ENCODE data around the gene CHN2.

CHN2 gene

DNA sequence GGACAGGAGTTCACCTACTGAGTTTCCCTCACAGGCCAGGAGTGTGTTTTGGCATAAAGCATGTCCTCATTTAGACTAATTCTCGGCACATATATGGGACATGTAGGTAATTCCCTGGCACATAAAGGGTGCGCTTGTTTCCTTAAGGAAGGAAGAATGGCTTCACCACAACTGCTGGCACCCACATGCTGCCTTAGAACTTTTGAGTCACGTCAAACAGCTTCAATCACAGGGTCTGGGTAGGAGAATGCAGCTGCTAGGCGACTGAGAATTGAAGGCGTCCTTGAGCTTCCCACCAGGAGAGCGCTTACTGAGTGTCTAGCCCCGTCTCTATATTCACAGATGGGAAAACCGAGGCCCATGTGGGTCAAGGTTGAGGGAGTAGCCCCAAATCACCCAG lies 146.1 kb downstream of the CHN2 start:
- DNase-seq = no peak

DNA sequence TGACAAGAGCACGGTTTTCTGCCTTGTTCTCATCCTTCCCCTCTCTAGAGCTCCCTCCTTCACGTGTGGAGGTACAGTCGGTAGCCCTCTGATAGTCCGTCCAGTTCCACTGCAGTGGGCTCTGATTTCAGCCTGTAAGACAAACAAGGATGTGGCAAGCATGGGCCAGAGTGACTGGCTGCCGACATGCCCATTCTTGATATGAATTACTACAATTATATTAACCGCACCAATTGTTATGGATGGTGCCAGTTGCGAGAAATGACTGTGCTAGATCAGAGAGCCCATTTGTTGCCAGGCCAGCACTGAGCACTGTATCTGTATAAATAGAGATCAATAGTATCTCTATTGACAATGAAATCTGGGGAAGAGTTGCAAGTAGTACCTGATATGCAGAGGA lies 146.6 kb downstream of the CHN2 start:
- no peak for DNase-seq

DNA sequence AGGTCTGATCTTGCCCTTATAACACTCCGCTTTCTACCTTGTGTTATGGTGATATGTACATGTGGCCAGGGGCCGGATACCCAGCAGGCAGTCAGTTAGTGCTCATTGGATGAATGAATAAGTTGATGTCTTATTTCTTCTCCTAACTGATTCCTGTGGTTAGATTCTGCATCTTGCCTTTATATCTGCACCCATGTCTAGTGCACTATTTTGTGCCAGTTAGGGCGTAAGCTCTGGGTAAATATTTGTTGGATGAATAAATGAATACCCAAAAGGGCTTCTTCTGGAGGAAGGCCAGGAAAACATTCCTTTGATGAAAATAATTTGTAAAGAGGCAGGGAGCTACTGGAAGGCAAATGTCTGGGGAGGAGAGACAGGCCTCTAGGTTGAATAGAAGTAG lies 148.2 kb downstream of the CHN2 start:
- DNase-seq = no peak

DNA sequence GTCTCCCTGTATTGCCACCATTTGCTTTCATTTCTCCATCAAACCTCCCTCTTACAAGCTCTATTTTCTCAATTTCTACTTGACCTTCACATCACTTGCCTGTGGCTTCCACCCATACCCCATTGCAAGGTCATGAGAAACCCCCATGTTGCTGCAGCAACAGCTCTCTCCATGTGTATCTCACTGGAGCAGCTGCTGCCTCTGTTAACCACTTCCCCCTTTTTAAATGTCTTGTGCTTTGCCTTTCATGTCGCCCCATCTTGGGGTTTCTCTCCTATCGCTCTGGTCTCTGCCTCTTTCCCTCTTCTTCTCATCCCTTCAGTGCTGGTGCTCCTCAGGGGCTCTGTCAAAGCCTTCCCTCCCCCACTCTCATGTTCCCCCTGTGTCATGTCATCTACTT lies 148.8 kb downstream of the CHN2 start:
- no peak for DNase-seq

DNA sequence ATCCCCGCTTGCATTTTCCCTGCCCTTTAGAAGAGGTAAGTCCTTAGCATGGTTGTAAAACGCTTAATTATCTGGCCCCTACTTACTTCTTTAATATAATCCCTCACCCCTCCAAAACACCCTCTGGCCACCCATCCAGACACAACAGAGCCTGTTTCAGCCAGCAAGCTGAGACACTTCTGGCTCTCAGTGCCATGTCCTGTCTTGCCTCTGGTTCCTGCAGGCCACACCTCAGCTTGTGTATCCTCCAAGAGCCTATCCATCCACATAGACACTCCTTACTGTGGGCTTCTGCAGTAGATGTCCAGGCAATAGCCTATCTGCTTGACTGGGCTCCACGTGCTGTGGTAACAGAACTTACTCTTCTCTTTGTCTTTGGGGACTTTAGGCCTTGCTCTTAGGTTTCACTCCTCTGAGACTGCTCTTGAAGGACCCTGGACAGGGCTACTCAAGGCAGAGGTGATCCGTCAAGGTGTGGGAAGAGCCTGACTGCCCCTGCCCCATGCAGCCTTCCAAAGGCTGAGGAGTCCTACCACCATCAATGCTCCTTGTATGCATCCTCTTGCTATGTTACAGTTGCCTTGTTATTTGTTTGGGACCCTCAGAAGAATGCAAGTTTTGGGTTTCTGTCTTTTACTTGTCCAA lies 149.9 kb downstream of the CHN2 start:
- DNase-seq = no peak

DNA sequence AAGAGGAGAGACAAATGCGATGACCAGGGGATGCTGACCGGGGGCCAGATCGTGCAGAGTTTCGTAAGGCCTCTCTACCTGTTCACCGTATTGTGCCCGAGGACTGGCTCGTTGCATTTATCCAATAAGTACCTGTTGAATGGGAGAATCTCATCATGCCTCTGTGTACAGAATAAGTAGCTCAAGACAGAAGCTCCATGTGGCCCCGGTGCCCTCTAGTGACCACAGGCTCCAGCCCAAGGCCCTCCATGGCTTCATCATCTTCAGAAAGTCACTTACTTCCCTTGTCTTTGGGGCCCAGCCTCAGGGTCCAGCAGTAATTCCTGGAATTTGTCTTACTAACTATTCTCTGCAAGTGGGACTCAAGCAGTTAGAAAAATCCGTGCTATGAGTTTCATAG lies 151.0 kb downstream of the CHN2 start:
- peak in 1 of 5 donors; percentile 8 for DNase-seq

DNA sequence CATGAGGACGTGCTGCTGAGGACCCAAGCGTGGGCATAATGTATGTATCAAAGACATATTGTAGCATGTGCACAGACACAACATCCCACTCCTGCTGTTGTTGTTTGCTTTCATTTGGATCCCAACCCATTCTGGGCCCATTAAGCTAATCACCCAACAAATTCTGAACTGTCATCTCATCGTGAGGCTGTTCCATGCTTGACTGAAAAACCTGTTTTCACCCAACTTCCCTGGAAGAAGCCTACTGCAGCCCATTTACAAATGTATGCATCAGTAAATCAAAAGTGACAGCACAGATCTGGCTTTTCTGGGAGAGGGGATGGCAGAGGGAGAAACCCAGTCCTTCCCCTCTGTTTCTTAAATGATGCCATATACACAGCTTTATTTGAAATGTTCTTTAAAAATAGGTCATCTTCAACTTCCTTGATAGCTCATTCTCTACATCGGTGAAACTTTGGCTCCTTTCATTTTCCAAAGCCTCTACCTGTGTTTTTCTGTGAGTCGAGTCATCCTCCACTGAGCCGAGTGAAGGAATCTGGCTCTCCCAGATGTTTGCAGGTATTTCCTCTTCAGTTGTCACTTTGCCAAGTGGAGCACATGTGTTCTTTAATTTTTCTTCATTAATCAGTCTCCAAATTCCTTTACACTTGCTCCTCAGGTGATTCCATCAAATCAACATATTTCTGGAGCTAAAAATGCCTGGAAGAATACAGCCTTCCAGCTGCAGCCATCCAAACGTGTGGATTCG lies 151.8 kb downstream of the CHN2 start:
- no peak for DNase-seq

DNA sequence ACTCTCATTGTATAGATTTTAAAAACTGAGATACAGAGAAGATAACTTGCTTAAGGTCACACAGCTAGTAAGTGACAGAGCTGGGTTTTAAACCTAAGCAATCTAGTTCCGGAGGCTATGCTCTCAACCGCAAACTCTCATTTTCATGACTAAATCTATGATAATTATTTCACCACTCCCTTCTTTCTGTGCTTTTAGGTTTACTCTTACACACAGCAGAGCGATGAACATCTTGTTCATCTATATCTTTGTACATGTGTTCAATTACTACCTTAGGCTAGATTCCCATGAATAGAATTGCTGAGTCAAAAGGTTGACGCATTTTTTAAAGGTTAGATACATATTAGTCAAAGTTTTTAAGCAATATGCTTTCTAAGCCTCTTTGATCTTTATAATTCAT lies 154.8 kb downstream of the CHN2 start:
- no peak for DNase-seq

DNA sequence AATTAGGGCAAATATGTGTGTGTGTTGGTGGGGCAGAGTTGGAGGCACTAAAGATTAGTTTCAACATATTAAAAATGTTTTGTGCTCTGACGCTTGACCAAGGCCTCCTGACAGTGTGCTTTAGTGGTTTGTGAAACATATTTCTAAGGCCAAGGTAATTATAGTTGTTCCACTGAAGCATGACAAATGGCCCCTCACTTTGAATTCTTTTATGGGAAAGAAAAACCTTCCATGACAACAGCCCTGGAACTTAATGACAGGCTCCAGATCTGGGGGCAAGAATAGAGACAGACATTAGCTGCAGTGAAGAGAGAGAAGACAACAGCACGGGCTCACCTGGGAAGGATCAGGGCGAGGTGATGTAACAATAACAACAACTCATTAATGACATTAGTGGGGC lies 155.8 kb downstream of the CHN2 start:
- DNase-seq = no peak

DNA sequence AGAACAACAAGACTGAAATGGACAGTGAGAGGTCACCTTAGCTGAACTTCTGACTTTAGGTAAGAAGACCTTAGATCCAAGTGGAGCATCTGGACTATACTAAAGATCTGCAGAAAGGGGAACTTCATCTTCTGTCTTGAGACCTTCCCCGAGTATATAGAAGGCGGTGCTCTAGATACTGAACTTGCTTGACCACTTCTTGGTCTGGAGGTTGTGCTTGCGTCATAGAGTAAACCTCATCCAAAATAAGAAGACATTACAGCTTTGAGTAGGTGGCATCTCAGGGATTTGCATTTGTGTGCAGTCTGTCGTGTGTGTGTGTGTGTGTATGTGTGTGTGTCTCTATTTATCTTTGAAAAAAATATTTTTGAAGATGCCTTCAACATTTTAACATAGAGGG lies 157.5 kb downstream of the CHN2 start:
- DNase-seq = no peak

DNA sequence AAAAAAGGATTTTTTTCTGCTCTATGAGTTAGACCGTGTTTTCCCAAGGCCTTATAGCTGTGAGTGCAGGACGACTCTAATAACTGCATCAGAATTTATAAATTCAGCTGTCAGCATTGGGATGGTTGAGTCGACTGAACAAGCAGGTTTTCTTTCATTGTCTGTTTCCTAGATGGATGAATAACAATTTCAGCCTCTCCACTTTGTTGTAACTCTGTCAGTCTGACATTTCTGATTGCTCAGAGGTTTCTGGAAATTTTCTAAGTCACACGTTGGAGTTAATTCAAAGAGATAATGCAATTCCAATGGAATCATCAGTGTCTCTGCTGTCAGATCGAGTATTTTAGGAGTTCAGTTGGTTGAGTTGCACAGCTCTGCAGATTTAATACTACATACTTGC lies 159.2 kb downstream of the CHN2 start:
- DNase-seq = no peak

DNA sequence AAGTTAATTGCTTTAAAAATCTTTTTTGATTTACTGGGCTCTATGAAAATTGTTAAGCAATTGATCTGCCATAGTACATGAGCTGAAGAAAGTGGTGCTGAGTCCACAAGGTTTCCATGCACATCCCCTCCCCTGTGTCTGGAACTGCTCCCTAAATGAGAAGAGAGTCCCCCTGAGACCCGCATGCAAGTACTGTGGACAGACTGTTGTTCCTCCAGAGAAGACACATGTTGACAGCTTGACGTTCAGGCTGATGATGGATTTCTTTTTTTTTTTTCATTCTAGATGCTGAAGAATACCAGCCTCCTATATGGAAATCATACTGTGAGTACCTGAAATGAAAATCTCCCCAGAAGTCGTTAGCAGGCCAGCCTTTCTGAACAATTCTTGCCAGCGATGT lies 159.8 kb downstream of the CHN2 start:
- no peak for DNase-seq

DNA sequence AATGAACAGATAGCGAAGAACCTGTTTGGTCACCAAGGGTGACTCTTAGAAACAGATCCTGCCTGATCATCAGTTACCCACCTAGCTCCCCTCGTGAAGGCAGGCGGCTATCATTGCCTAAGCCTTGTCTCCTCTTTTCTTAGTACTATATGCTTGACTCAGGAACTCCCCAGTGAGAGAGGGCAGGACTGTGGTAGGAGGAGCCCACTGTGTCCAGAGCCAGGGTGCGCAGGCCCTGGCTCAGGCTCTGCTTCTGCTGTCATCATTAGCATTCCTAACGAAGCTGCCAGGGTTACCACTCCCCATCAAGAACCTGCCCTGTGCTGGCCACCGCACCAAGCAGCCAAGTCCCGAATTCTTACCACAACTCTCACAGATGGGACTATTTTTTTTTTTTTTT lies 160.8 kb downstream of the CHN2 start:
- no peak for DNase-seq

DNA sequence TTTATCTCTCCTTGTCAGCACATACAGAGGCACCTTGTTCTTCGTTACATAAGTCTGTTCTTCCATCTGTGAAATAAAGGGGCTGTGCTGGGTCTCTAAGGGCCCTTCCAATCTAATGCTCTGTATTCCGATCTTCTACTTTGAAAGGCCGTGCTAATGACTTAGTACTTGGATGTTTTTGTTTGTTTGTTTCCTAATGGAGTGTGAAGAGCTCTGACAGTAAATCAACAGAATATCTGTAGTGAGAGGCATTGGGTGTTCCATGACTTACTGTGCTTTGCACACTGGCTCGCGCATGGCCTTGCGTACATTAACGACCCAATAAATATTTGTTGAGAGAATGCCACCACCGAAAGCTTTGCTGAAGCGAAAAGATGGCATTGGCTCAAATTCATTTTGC lies 162.1 kb downstream of the CHN2 start:
- no peak for DNase-seq

DNA sequence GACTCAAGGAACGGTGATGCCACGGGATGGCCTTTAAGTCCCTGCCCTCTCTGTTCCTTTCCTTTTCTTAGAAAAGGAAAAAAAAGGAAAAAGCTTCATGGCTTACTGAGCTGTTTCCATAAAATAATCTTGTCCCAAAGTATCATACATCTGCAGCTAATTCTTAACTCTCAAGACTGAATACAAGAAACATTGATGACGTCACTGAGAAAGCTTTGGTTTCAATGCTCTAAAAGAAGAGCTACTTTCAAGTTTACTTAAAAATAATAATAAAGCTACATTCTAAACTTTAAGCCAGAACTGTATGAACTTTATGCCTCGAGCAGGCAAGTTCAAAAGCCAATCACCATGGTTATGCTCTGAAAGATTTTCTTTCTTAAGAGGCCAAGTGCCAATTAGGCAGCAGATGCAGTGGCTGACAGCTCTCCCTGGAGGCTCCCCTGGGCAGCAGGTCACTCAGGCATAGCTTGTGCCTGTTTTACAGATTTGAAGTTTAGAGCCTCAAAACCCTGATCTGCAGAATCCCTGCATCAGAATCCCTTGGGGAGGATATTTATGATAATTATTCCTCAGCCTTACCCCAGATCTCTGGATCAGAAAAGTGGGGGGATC lies 165.0 kb downstream of the CHN2 start:
- no peak for DNase-seq

DNA sequence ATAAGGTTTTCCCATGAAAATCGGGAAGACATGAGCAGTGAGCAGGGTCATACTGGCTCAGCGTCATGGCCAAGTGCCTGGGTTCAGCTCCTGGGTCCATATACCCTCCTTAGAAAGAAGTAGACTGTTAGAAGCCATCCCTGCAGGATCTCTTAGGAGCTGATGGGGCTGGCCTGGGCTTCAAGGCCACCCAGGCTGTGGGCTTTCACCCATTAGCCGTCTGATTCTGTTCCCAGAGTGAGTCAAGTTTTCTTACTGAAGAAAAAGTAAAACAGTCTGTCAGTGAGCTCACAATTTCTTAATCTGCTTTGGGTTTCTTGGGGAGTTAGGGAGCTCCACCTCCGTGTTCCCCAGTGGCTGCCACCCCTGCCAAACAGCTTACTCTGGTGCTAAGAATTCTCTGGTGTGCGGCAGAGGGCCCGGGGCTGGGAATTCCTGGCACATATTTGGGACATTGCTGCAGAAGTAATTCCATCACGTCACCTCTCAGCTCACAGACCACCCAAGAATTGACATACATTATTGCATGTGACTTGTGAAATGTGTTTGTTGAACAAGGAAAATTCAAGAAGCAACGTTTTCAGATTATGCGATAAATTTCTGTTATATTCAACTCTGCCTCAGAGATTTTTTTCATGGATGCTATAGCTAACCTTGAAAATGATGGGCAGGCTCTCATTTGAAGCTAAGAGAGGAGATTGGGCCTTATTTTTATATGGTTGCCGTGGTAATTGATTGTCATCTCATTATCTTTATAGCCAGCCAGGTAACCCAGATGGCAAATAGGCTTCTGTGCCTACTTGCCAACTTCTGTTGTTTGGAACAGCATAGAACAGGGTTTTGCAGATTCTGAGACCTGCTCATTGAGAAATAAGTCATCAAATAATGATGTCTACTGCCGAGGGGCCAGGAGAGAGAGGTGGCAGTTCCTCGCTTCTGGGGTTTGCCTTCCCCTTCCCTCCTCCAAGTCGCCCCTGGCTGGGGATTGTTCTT lies 166.4 kb downstream of the CHN2 start:
- no peak for DNase-seq

DNA sequence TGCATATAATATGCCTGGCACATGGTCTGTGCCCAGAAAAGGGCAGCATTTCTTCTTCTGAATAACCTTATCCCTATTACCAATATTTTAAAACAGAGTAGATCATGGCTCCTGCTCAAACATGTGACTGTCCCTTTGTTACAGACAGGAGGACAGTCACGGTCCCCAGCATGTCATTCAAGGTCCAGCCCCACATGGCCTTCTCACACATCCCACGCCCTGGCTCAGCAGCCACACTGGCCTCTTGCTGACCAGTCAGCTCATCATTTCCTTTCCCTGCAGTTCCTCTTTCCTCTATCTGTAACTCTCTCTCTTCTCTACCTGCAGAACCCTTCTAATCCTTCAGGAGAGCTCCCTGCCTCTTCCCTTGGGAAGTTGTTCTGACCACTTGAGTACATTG lies 167.8 kb downstream of the CHN2 start:
- DNase-seq = no peak

DNA sequence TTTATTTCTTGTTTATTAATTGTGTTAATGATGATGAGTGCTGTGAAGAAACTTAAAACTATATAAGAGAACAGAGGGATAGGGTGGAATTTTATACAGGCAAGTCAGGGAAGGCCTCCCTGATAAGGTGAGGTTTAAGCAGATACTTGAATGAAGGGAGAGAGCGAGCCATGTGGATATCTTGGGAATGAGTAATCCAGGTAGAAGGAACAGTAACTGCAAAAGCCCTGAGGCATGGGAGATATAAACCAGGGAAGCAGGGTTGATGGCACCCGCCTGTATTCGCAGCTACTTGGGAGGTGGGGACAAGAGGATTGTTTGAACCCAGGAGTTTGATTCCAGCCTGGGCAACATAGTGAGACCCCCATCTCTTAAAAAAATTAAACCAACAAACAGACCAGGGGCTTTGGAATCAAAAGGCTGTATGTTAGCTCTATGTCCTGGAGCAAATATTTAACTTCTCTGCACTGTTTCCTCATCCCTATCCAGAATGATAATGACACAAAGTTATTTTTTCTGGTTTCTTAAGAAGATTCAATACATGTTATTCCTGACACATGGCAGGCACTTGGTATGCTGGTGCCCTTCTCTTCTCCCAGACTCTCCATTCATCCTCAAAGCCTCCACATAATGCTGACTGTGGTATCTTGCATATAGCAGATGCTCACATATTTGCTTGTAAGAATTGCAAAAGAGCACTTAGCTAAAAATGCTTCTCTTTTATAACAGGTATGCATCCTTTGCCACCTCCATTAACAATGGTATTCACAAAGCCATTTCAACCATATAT lies 169.3 kb downstream of the CHN2 start:
- no peak for DNase-seq

DNA sequence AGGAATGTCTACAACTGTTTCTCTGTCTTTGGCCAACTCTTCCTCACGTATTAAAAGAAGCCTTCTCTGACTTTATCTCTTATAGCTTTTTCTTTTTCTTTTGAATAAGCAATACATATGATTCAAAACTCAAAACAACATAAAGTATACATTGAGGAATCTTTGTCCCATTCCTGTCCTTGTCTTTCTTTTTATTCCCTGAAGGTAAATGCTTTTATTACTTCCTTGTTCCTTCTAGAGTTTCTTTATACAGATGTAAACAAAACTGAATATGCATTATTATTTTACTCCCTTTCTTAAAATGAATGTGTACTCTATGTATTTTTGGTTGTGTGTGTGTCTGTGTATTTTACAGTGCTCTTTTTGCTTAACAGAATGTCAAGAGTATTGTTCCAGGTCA lies 170.1 kb downstream of the CHN2 start:
- DNase-seq = no peak

DNA sequence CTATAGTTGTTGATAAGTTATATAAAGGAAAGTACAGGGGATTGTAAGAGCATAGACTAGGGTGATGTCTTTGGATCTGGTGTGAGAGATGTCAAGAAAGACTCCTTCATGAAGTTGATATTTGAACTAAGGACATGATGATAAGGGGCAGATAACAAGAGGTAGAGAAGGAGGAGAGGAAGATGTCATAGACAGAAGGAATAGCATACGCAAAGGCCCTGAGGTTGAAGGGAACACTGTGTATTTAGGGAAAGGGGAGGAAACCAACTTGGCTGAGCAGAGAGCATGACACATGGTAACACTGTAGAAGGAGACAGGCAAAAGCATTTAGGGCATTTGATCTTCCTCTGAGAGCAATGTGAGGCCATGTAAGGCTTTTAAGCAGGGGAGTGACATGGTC lies 170.8 kb downstream of the CHN2 start:
- no peak for DNase-seq

DNA sequence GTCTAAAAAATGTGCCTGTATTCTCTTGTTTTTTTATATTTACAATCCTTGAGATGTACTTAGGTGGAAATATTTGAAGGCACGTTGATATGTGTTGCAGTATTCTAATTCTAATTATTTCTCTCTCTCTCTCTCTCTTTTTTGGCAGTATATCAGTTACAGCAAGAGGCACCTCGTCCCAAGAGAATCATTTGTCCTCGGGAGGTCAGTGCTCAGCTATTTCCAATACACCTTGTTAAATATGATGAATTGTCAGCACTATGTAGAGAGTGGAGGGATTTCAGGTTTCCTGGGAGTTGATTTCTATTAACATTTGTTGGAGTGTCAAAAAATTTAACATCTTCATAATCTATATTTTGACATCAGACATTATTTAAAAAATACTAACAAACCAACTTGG lies 173.2 kb downstream of the CHN2 start:
- no peak for DNase-seq

DNA sequence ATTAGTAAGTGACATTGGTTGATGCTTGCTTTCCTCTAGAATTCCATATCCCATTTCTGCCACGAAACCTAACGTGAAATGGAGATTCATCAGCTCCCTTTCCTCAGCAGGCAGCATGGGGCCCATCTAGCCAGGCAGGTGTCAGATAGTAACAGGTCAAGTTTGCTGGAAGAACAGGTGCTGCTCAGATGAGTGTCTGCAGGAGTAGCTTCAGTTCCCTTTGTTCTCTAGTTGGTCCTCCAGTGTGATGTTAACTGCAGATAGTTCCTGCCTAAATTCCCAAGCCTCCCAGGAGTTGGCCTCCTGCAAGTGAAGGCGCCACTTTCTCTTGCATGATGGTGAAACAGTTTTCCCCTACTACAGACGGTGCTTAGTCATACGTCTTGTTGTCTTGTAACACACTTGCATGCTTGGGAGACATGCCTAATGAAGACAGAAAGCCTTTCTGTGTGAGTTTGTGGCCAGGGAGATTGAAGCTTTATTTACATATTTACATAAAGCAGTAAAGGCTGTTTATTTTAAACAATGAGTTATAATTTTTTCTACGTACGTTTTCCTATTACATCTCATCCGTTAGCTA lies 175.4 kb downstream of the CHN2 start:
- no peak for DNase-seq
